Measurements from ENCODE around the gene FAM20C. TPM values are rescaled to one million over a fixed set of nuclear protein-coding genes. Genes with fewer than 3 reads are reported as not detected.

Gene FAM20C
- total RNA-seq, 1 experiment from 2014 or later, result 35.8 TPM

DNA sequence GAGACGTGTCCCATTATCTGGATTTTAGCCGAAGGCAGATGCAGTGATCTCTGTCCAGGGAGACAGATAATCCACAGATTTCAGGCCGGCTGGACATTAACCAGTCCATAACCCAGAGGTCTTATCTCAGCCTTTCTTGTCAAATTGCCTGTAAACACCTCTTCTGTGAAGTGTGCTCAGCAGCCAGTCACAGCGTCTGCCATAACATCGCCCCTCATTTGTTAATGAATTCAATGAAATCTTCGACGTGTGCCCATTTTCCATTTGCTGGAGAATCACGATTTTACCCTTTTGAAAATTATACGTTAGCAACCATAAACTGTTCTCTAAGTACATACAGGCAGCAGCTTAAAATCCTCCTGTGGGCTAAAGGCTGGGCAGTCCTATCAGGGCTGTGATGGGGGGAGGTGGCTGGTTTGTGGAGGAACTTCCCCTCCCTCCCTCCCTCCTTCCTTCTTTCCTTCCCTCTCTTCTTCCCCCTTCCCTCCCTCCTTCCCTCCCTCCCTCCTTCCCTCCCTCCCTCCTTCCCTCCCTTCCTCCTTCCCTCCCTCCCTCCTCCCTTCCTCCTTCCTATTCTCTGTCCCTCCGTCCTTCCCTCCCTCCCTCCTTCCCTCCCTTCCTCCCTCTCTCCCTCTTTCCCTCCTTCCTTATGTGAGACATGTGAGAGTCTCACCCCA lies 26.6 kb upstream of the FAM20C start:
- no TSS peak for BruUV-seq (replicated peaks)
- intact Hi-C loops (cut with micrococcal nuclease; ENCODE audit: unreplicated experiment), result no loop called here
- H3K9me3 ChIP-seq (ENCODE audit: low read depth, low read length, poor library complexity, severe bottlenecking), result no peaks in the 10 kb centered on the region

GRCh38 chr7:166338-167060 lies 25.9 kb upstream of the FAM20C start:
- POLR2A ChIA-PET (ENCODE audit: low non-redundant PET), result no interaction called here
- BruUV-seq (replicated peaks), result no TSS peak
- no peaks in the 10 kb centered on the region for H3K27me3 ChIP-seq (replicated peaks; ENCODE audit: insufficient read depth, low read depth, low read length, poor library complexity)
- intact Hi-C loops (cut with micrococcal nuclease; ENCODE audit: unreplicated experiment), result no loop called here
- no peak overlapping the region for H3K4me3 ChIP-seq (ENCODE audit: low read depth, low read length, poor library complexity, severe bottlenecking)
- H3K27ac ChIP-seq (ENCODE audit: low read depth, low read length, poor library complexity, severe bottlenecking), result no peak overlapping the region
- no peaks in the 10 kb centered on the region for H3K36me3 ChIP-seq (ENCODE audit: insufficient read depth, low read length, poor library complexity, severe bottlenecking)
- H3K4me1 ChIP-seq (ENCODE audit: insufficient read depth, low read length, poor library complexity, severe bottlenecking), result no peaks in the 10 kb centered on the region
- no peaks in the 10 kb centered on the region for H3K9me3 ChIP-seq (ENCODE audit: low read depth, low read length, poor library complexity, severe bottlenecking)
- CTCF ChIA-PET, result no interaction called here
- peak; percentile 28 for DNase-seq (ENCODE audit: low spot score)
- TF ChIP-seq, protein P1, sequence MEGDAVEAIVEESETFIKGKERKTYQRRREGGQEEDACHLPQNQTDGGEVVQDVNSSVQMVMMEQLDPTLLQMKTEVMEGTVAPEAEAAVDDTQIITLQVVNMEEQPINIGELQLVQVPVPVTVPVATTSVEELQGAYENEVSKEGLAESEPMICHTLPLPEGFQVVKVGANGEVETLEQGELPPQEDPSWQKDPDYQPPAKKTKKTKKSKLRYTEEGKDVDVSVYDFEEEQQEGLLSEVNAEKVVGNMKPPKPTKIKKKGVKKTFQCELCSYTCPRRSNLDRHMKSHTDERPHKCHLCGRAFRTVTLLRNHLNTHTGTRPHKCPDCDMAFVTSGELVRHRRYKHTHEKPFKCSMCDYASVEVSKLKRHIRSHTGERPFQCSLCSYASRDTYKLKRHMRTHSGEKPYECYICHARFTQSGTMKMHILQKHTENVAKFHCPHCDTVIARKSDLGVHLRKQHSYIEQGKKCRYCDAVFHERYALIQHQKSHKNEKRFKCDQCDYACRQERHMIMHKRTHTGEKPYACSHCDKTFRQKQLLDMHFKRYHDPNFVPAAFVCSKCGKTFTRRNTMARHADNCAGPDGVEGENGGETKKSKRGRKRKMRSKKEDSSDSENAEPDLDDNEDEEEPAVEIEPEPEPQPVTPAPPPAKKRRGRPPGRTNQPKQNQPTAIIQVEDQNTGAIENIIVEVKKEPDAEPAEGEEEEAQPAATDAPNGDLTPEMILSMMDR (conservative IDR thresholded peaks at IDR 0.05; ENCODE audit: low read depth, low read length), result no peak
- TF ChIP-seq EZH2 (IDR thresholded peaks at IDR 0.05; ENCODE audit: borderline replicate concordance, low read depth, low read length, poor library complexity, severe bottlenecking), result no peak

More for the DNA sequence above, 26.6 kb upstream of the FAM20C start:
- H3K36me3 ChIP-seq (ENCODE audit: insufficient read depth, low read length, poor library complexity, severe bottlenecking), result no peaks in the 10 kb centered on the region
- POLR2A ChIA-PET (ENCODE audit: low non-redundant PET), result no interaction called here
- no peak overlapping the region for H3K4me3 ChIP-seq (ENCODE audit: low read depth, low read length, poor library complexity, severe bottlenecking)
- H3K27me3 ChIP-seq (replicated peaks; ENCODE audit: insufficient read depth, low read depth, low read length, poor library complexity), result no peaks in the 10 kb centered on the region
- no peaks in the 10 kb centered on the region for H3K4me1 ChIP-seq (ENCODE audit: insufficient read depth, low read length, poor library complexity, severe bottlenecking)
- DNase-seq (ENCODE audit: low spot score), result no peak
- TF ChIP-seq EZH2 (IDR thresholded peaks at IDR 0.05; ENCODE audit: borderline replicate concordance, low read depth, low read length, poor library complexity, severe bottlenecking), result no peak
- TF ChIP-seq, protein P1 (conservative IDR thresholded peaks at IDR 0.05; ENCODE audit: low read depth, low read length), result no peak
- no peak overlapping the region for H3K27ac ChIP-seq (ENCODE audit: low read depth, low read length, poor library complexity, severe bottlenecking)
- CTCF ChIA-PET, result no interaction called here

DNA sequence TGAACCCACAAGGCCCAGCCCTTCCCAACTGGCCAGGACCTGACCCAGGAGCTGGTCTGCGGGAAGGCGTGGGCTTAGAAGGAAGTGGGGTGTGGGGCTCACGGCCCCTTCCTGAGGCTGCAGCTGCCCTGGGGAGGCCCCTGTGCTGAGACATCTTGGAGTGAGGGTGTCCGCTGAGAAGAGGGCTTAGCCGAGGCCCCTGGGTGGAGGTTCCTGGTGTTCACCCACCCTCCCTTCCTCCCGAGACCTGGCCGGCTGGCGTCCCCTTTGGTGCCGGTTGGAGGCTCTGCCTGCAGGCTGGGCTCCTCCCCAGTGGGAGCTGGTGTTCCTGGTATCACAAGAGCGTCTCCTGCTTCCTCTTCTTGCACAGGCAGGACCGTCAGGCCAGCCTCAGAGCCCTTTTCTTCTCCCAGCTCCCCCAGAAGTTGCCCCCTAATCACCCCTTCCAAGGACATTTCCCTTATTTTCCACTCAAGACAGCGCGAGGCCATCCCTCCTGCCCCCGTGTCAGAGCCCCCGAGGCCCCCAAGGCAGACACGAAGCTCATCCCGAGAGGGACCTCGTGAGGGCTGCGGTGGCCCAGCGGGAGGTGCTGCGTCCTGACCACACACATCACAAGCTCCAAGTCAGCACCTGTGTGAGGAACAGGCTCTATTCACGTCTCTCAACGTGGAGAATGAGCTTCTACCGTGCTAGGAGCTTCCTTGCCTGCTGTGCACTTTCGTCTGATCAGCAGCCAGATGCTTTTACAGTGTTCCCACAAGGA lies 25.1 kb upstream of the FAM20C start:
- intact Hi-C loops (cut with micrococcal nuclease; ENCODE audit: unreplicated experiment), result no loop called here
- Histone ChIP-seq H3K4me3 (ENCODE audit: low read depth, low read length, poor library complexity, severe bottlenecking) (no peak overlapping the region), H3K9me3 (ENCODE audit: low read depth, low read length, poor library complexity, severe bottlenecking) (no peaks in the 10 kb centered on the region), H3K36me3 (ENCODE audit: insufficient read depth, low read length, poor library complexity, severe bottlenecking) (no peaks in the 10 kb centered on the region), H3K27ac (ENCODE audit: low read depth, low read length, poor library complexity, severe bottlenecking) (no peak overlapping the region), H3K4me1 (ENCODE audit: insufficient read depth, low read length, poor library complexity, severe bottlenecking) (no peaks in the 10 kb centered on the region), H3K27me3 (replicated peaks; ENCODE audit: insufficient read depth, low read depth, low read length, poor library complexity) (no peaks in the 10 kb centered on the region)
- no TSS peak for BruUV-seq (replicated peaks)
- TF ChIP-seq, protein P1 (conservative IDR thresholded peaks at IDR 0.05; ENCODE audit: low read depth, low read length), result no peak
- no peak for TF ChIP-seq EZH2 (IDR thresholded peaks at IDR 0.05; ENCODE audit: borderline replicate concordance, low read depth, low read length, poor library complexity, severe bottlenecking)
- no peak for DNase-seq (ENCODE audit: low spot score)
- CTCF ChIA-PET, result no interaction called here
- POLR2A ChIA-PET (ENCODE audit: low non-redundant PET), result no interaction called here

All from A673 (cell line).